T-helper 2 cell treated with Interferon-gamma antibody and Interleukin-4, amounts not matched to agents 5 μg/mL and 100 μg/mL, for 36 hours (primary cell): ENCODE results near the gene GUCD1.
"Not testable (repeated sequence)": the region's sequence is repeated elsewhere in the genome, so short reads cannot be mapped to it uniquely, and the experiment has no call there.

Experiments used
- DNase-seq: peaks from one replicate; pipeline ENCODE4 v3.0.0; 2021; ENCODE audit warnings: low spot score
- H3K27ac Mint-ChIP-seq: one replicate; pipeline ENCODE4 v1.8.0; 2021; ENCODE audit warnings: mild to moderate bottlenecking, mixed read lengths
- H3K27me3 Mint-ChIP-seq: one replicate; pipeline ENCODE4 v1.8.0; 2021; ENCODE audit warnings: low read depth, mixed read lengths
- H3K36me3 Mint-ChIP-seq: one replicate; pipeline ENCODE4 v1.8.0; 2021; ENCODE audit warnings: low read depth, mixed read lengths
- H3K4me1 Mint-ChIP-seq: one replicate; pipeline ENCODE4 v1.8.0; 2021; ENCODE audit warnings: low read depth, mixed read lengths
- H3K4me3 Mint-ChIP-seq: one replicate; pipeline ENCODE4 v1.8.0; 2022; ENCODE audit warnings: mild to moderate bottlenecking, moderate library complexity, mixed read lengths
- H3K9me3 Mint-ChIP-seq: one replicate; pipeline ENCODE4 v1.8.0; 2021; ENCODE audit warnings: mixed read lengths

Gene GUCD1

DNA sequence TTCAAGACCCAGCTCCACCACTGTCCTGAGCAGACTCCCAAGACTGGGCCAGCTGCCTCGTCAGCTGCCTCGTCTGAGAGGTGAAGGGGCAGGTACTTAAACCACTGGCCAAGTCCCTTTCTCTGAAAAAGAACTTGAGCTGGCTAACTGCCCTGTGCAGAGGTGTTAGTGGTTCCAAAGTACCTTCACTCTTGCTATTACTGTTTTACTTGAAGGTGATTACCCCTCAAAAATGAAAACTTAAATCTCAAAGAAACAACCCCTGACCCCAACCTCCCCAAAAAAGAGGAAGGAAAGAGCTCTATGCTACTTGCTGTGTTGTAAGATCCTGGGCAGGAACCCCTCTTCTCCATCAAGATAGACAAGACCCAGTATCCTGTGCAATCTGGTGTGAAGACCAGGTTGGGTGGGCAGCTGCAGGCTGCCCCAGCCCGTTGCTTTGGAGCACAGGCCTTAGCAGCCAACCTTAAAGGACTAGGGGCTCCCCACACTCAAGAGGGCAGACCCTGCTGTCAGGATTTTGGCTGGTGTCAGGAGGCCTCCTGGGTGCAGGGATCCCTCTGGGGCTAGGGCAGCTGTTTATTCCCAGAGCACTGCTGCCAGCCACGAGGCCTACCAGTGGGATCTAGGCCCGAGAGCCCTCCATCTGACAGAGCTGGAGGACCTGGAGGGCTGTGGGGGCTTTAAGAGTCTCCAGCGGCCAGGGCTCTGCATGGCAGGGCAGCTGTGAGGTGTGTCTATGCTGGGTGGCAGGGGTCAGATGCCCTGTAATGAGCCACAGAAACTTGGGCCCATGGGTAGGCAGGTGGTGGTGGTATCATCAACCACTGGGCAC is 13.0 kb downstream of the GUCD1 start:
- no peaks in the 10 kb centered on the region for H3K9me3 Mint-ChIP-seq
- no peak overlapping the region for H3K27ac Mint-ChIP-seq
- H3K27me3 Mint-ChIP-seq = no peaks in the 10 kb centered on the region
- no peak for DNase-seq
- peaks cover 34% of the 10 kb centered on the region for H3K36me3 Mint-ChIP-seq
- H3K4me1 Mint-ChIP-seq = no peaks in the 10 kb centered on the region
- no peak overlapping the region for H3K4me3 Mint-ChIP-seq

DNA sequence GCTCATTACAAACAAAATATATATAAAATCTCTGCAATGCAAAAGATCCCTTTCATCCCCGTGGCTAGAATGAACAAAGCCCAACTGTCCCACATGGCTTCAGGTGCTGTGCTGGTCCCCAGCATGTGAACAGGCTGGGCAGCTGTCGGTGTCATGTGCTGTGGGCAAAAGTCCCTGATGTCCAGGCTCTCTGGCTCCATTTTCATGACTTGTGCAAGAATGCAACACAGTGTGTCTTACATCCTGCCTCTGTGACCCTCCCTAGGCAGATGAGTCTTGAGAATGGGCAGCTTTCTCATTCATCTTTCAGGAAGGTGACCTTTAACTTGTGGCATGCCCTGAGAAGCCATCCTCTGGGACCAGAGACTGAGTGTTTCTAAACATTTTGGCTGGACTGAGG is 14.5 kb downstream of the GUCD1 start:
- H3K4me3 Mint-ChIP-seq = no peak overlapping the region
- H3K36me3 Mint-ChIP-seq = peaks cover 26% of the 10 kb centered on the region
- H3K27ac Mint-ChIP-seq = no peak overlapping the region
- H3K9me3 Mint-ChIP-seq = no peaks in the 10 kb centered on the region
- H3K27me3 Mint-ChIP-seq = no peaks in the 10 kb centered on the region
- DNase-seq = no peak
- no peaks in the 10 kb centered on the region for H3K4me1 Mint-ChIP-seq

DNA sequence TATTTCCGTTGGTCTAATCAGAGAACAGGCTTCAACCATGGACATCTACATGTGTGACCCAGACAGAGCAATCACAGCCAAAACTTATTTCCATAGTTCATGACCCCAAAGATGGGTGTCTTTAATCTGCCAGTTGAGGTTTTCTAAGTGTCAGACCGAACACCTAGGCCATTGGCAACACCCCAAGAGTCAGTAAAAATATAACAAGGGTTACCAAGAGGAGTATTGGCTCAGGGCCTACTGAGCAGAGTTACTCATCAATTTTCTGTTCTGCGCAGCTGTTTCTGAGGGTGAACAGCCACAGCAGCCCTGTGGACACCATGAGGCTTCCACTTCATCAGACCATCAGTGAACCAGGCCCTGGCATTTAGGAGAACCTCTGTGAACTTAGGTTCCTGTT is 18.8 kb downstream of the GUCD1 start:
- H3K27me3 Mint-ChIP-seq = no peaks in the 10 kb centered on the region
- H3K27ac Mint-ChIP-seq = no peak overlapping the region
- H3K9me3 Mint-ChIP-seq = no peaks in the 10 kb centered on the region
- no peaks in the 10 kb centered on the region for H3K4me1 Mint-ChIP-seq
- H3K36me3 Mint-ChIP-seq = peaks cover 12% of the 10 kb centered on the region
- no peak overlapping the region for H3K4me3 Mint-ChIP-seq
- DNase-seq = no peak

DNA sequence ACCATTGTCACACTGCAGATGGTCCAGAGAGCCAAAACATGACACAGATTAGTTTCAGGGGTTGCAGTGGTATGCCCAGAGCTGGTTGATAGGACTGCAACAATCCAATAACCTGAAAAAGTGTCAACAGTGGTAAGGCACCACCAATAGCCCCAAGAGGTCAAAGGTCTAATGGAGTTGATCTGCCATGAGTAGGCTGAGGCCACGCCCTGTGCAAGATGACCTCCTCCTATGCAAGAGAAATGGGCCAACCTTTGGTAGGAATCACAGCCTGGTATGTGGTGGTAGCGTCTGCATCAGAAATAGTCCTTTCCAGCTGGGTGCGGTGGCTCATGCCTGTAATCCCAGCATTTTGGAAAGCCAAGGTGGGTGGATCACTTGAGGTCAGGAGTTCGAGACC is 19.6 kb downstream of the GUCD1 start:
- no peak for DNase-seq
- no peak overlapping the region for H3K27ac Mint-ChIP-seq
- H3K27me3 Mint-ChIP-seq = no peaks in the 10 kb centered on the region
- H3K4me3 Mint-ChIP-seq = no peak overlapping the region
- H3K9me3 Mint-ChIP-seq = no peaks in the 10 kb centered on the region
- H3K4me1 Mint-ChIP-seq = no peaks in the 10 kb centered on the region
- H3K36me3 Mint-ChIP-seq = peaks cover 5% of the 10 kb centered on the region

DNA sequence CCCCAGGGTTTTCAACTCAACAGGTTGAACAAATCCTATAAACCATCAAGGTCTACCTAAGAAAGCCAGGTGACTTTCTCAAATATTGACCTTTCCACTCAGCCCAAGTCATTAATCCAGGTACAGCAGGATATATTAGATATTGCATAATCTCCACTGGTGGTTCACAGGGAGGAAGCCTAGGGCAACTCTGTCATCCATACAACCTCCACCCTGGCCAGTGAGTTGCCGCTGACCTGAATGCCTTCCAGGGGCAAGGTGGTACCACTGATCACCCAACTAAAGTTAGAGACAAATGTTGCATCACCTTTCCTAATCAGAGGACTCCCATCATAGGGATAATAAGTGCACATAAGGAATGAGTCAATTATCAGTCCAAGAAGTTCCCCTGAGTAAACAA is 22.9 kb downstream of the GUCD1 start:
- no peaks in the 10 kb centered on the region for H3K4me1 Mint-ChIP-seq
- H3K27ac Mint-ChIP-seq = no peak overlapping the region
- no peak overlapping the region for H3K4me3 Mint-ChIP-seq
- no peaks in the 10 kb centered on the region for H3K9me3 Mint-ChIP-seq
- no peaks in the 10 kb centered on the region for H3K36me3 Mint-ChIP-seq
- H3K27me3 Mint-ChIP-seq = peaks cover 3% of the 10 kb centered on the region
- DNase-seq = no peak

DNA sequence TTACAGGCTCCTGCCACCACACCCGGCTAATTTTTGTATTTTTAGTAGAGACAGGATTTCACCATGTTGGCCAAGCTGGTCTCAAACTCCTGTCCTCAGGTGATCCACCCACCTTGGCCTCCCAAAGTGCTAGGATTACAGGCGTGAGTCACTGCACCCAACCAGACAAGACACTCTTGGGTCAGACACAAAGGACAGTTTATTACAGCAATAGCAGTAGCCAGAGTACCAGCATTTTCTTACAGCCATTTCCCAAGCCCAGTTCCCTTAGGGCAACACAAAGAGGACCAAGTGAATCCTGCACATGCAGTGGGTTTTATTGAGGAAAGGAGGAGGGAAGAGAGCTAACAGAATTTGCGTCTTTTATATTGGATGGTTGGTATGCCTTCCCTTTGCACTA is 24.0 kb downstream of the GUCD1 start:
- not testable (repeated sequence) for DNase-seq, H3K36me3 Mint-ChIP-seq, H3K4me1 Mint-ChIP-seq, H3K9me3 Mint-ChIP-seq, H3K27ac Mint-ChIP-seq, H3K27me3 Mint-ChIP-seq, H3K4me3 Mint-ChIP-seq

DNA sequence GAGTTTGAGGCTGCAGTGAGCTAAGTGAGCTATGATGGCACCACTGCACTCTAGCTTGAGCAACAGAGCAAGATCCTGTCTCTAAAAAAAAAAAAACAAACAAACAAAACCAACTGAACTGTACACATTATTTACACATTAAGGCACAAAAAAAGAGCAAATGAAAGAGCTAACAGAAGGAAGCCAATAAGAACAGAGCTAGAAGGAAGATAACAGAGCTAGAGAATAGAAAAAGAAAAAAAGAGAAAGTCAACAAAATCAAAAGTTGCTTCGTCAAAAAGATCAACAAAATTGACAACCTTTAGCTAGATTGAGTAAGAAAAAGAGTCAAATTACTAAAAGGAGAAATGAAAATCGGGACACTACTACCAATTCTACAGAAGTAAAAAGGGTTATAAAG is 25.0 kb downstream of the GUCD1 start:
- Mint-ChIP-seq H3K27ac (no peak overlapping the region), H3K27me3 (peaks cover 3% of the 10 kb centered on the region), H3K9me3 (no peaks in the 10 kb centered on the region), H3K36me3 (no peaks in the 10 kb centered on the region), H3K4me3 (no peak overlapping the region), H3K4me1 (peaks cover 7% of the 10 kb centered on the region)
- DNase-seq = no peak

DNA sequence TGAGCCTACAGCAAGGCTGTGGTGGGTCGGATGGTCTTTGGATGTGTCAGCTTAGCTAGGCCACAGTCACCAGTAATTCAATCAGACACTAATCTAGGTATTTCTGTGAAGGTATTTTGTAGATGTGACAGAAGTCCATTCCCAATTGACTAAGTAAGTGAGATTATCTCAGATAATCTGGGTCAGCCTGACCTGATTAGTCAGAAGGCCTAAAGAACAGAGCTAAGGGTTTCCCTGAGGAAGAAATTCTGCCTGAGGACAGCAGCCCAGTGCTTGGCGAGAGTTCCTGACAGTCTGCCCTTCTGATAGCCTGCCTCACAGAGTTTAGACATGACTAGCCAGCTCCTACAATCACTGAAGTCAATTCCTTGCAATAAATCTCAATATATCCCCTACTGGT is 28.7 kb downstream of the GUCD1 start:
- H3K4me3 Mint-ChIP-seq = no peak overlapping the region
- peaks cover 5% of the 10 kb centered on the region for H3K27me3 Mint-ChIP-seq
- DNase-seq = no peak
- peaks cover 12% of the 10 kb centered on the region for H3K4me1 Mint-ChIP-seq
- no peaks in the 10 kb centered on the region for H3K9me3 Mint-ChIP-seq
- no peak overlapping the region for H3K27ac Mint-ChIP-seq
- H3K36me3 Mint-ChIP-seq = no peaks in the 10 kb centered on the region

DNA sequence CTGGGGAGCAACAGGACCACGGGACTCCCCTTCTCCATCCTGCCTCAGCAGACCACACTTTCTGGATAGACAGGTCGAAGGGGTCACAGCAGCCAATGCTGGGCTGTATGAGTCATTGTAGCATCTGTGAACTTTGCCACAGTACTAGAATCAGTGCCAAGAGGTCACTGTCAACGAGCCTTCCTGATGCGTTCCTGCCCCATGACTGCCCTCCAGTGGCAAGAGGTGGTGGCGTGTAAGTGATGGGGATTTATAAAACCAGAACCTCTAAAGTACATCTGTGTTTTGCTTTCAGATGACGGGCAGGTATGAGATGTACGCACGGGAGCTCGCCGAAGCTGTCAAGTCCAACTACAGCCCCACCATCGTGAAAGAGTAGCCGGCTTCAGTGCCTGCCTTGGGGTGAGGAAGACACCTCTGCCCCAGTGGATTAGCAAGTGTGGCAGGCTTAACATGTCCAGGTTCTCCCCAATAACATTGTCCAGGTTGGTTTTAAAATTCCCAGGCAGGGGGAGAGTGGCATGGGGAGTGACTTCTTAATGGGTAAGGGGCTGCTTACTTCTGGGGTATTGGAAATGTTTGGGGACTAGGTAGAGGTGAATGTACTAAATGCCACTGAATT is 29.4 kb downstream of the GUCD1 start:
- DNase-seq = peak; percentile 79
- H3K36me3 Mint-ChIP-seq = no peaks in the 10 kb centered on the region
- no peaks in the 10 kb centered on the region for H3K9me3 Mint-ChIP-seq
- peaks cover 6% of the 10 kb centered on the region for H3K27me3 Mint-ChIP-seq
- H3K27ac Mint-ChIP-seq = no peak overlapping the region
- H3K4me3 Mint-ChIP-seq = no peak overlapping the region
- H3K4me1 Mint-ChIP-seq = peaks cover 12% of the 10 kb centered on the region

DNA sequence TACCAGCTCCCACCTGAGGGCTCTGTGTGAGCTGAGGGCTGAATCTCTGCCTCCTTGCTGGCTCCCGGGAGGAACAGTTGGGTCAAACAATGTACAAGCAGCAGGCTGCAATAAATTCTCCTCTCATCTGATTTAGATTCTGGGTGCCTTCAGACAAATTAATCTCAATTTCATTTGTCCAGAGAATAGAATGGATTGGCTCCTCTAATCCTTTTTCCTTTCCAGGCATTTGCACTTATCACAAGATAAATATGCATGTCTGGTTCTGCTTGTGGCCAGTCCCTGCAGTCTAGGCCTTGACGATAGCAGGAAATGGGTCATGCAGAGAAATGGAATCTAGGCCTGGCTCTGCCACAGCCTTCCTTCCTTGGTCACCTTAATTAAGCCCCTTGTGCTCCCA is 31.1 kb downstream of the GUCD1 start:
- Mint-ChIP-seq H3K27ac (no peak overlapping the region), H3K9me3 (no peaks in the 10 kb centered on the region), H3K4me3 (no peak overlapping the region), H3K27me3 (peaks cover 3% of the 10 kb centered on the region), H3K36me3 (no peaks in the 10 kb centered on the region), H3K4me1 (peaks cover 12% of the 10 kb centered on the region)
- DNase-seq = no peak

DNA sequence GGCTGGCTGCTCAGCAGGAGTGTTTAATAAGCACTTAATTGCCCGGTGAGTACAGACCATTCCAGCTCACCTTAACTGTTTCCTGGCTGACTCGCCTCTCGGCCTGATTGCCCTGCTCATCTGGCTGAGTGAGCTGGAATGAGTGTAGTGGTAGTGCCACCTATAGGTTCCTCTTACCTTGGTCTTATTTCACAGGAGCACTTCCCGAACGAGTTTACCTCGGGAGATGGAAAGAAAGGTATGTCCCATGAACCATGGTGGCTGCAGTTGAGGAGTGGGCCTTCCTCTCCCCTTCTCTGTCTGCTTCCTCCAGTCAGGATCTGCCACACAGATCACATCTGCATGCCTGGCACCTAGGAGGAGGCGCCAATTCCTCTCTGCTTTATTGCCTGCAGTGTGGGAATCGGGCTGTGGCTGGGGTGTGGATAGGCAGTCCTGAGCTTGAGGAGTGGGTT is 33.1 kb downstream of the GUCD1 start:
- DNase-seq = peak; percentile 39

DNA sequence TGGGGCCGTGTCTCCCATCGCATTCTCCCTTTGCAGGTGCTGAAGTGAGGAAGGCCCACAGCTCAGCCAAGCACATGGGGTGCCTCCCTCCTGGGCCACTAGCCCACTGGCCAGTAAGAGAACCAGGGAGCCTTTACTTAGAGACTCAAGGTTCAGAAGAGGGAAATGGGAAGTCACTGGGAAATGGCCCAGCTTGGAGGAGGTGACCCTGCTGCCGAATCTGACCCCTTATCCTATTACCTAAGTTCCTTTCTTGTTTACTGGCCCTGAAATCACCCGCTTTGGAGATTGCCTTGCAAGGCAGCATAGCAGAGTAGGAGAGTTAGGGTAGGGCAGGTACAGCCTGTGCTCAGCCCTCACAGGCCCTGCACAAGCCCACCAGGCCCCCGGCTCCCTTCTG is 35.4 kb downstream of the GUCD1 start:
- Mint-ChIP-seq H3K9me3 (no peaks in the 10 kb centered on the region), H3K36me3 (no peaks in the 10 kb centered on the region), H3K4me1 (peaks cover 9% of the 10 kb centered on the region), H3K27ac (no peak overlapping the region), H3K4me3 (no peak overlapping the region), H3K27me3 (peaks cover 7% of the 10 kb centered on the region)
- DNase-seq = no peak

More for the DNA sequence above, 33.1 kb downstream of the GUCD1 start:
- Mint-ChIP-seq H3K4me1 (peaks cover 14% of the 10 kb centered on the region), H3K27ac (no peak overlapping the region), H3K4me3 (no peak overlapping the region), H3K9me3 (no peaks in the 10 kb centered on the region), H3K36me3 (no peaks in the 10 kb centered on the region), H3K27me3 (peaks cover 3% of the 10 kb centered on the region)

DNA sequence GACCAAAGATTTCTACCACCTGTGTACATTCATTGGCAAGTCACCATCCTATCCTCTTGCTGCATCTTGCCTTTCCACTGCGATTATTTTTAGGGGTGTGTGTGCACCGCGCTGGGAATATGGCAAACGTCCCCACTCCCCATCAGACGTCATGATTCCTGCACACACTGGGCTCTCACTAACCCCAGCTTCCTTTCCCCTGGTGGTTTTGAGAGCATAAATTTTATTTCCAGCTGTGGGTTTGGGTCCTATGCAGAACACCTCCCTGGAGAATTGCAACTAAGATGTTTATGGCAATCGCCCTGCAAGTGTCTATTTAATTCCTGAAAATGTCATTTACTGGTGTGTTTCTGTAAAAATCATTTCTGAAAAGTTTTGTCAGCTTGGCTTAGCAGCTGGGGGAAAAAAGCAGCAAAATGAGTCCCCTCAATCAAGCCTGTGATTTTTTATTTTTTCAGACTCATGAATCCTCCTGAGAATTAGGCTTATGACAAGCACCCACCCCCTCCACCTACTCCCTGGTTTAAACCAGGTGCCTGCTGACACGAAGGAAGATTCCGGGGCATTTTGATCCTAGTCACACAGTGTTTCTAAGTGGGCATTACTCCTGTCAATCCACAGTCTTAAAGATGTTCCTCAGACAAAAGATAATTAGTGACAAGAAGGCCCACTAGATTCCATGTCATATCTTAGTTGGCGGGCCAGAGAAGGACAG is 36.0 kb downstream of the GUCD1 start:
- H3K9me3 Mint-ChIP-seq = no peaks in the 10 kb centered on the region
- no peaks in the 10 kb centered on the region for H3K36me3 Mint-ChIP-seq
- H3K4me3 Mint-ChIP-seq = no peak overlapping the region
- DNase-seq = no peak
- H3K27ac Mint-ChIP-seq = no peak overlapping the region
- H3K4me1 Mint-ChIP-seq = peaks cover 9% of the 10 kb centered on the region
- H3K27me3 Mint-ChIP-seq = peaks cover 7% of the 10 kb centered on the region

DNA sequence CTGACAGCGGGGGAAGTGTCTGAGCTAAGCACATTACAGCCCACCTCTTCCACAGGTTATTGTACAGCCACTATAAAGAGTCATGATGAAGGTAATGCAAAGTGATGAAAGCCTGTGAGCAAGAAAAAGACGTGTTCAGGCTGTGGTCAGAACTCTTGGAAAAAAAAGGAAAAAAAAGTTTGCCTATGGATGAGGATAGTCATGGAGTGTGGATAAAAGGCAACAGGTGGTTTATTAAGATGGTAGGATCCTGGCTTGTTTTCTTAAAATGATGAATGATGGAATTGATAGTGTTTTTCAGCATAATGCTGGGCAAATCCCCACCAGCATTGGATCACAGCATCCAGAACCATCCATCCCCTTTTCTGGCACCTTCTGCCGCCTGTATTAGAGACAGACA is 36.7 kb downstream of the GUCD1 start:
- H3K4me3 Mint-ChIP-seq = no peak overlapping the region
- no peak overlapping the region for H3K27ac Mint-ChIP-seq
- peaks cover 9% of the 10 kb centered on the region for H3K4me1 Mint-ChIP-seq
- no peak for DNase-seq
- H3K36me3 Mint-ChIP-seq = no peaks in the 10 kb centered on the region
- H3K9me3 Mint-ChIP-seq = no peaks in the 10 kb centered on the region
- peaks cover 7% of the 10 kb centered on the region for H3K27me3 Mint-ChIP-seq
